Measurements from ENCODE around the gene EHF. TPM values are rescaled to one million over a fixed set of nuclear protein-coding genes. Genes with fewer than 3 reads are reported as not detected.

EHF gene
- total and polyA plus RNA-seq, 7 donors, result 0.04 to 0.20 (median 0.13) TPM; not detected in 1

- H3K27me3 ChIP-seq (ENCODE audit: insufficient read depth in 3 of 3, low read length in 2 of 3), result no peaks in the 10 kb centered on the region
- ATAC-seq, result no peak
- intact Hi-C loops (cut with DNase I), result loop anchor here (10.0 kb wide), 2 partner anchors 96 to 246 kb away; no protein-coding TSS in a partner anchor
- no peak overlapping the region for H3K4me3 ChIP-seq
- H3K27ac ChIP-seq, result no peak overlapping the region
- TF ChIP-seq, protein P1, sequence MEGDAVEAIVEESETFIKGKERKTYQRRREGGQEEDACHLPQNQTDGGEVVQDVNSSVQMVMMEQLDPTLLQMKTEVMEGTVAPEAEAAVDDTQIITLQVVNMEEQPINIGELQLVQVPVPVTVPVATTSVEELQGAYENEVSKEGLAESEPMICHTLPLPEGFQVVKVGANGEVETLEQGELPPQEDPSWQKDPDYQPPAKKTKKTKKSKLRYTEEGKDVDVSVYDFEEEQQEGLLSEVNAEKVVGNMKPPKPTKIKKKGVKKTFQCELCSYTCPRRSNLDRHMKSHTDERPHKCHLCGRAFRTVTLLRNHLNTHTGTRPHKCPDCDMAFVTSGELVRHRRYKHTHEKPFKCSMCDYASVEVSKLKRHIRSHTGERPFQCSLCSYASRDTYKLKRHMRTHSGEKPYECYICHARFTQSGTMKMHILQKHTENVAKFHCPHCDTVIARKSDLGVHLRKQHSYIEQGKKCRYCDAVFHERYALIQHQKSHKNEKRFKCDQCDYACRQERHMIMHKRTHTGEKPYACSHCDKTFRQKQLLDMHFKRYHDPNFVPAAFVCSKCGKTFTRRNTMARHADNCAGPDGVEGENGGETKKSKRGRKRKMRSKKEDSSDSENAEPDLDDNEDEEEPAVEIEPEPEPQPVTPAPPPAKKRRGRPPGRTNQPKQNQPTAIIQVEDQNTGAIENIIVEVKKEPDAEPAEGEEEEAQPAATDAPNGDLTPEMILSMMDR (IDR thresholded peaks at IDR 0.05), result no peak
- no peaks in the 10 kb centered on the region for H3K9me3 ChIP-seq
- peaks cover 19% of the 10 kb centered on the region for H3K4me1 ChIP-seq
- WGBS, 3 donors, result 81 to 88% (median 84%) methylated on average over 14 of the region's 14 CpGs
- no peak for DNase-seq
- no peaks in the 10 kb centered on the region for H3K36me3 ChIP-seq (ENCODE audit: insufficient read depth in 1 of 2, low read depth in 1 of 2)
These were observed 37.5 kb downstream of the EHF start for GRCh38 chr11:34658071-34659015.

DNA sequence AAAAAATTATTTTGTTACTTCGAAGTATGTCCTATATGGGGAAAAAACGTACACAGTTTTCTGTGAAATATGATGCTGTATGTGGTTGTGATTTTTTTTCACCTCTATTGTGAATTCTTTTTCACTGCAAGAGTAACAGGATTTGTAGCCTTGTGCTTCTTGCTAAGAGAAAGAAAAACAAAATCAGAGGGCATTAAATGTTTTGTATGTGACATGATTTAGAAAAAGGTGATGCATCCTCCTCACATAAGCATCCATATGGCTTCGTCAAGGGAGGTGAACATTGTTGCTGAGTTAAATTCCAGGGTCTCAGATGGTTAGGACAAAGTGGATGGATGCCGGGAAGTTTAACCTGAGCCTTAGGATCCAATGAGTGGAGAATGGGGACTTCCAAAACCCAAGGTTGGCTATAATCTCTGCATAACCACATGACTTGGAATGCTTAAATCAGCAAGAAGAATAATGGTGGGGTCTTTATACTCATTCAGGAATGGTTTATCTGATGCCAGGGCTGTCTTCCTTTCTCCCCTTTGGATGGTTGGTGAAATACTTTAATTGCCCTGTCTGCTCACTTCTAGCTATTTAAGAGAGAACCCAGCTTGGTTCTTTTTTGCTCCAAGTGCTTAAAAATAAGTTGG is 38.3 kb downstream of the EHF start:
- ATAC-seq (no peak), DNase-seq (no peak)
- Histone ChIP-seq H3K27ac (no peak overlapping the region), H3K4me1 (peaks cover 10% of the 10 kb centered on the region), H3K4me3 (no peak overlapping the region), H3K9me3 (no peaks in the 10 kb centered on the region), H3K27me3 (ENCODE audit: insufficient read depth in 3 of 3, low read length in 2 of 3) (no peaks in the 10 kb centered on the region), H3K36me3 (ENCODE audit: insufficient read depth in 1 of 2, low read depth in 1 of 2) (no peaks in the 10 kb centered on the region)
- TF ChIP-seq, protein P1 (IDR thresholded peaks at IDR 0.05), result no peak
- 74 to 79% (median 74%) methylated on average over 4 of the region's 4 CpGs for WGBS, 3 donors
- intact Hi-C loops (cut with DNase I), result loop anchor here (10.0 kb wide), 2 partner anchors 96 to 246 kb away; no protein-coding TSS in a partner anchor

DNA sequence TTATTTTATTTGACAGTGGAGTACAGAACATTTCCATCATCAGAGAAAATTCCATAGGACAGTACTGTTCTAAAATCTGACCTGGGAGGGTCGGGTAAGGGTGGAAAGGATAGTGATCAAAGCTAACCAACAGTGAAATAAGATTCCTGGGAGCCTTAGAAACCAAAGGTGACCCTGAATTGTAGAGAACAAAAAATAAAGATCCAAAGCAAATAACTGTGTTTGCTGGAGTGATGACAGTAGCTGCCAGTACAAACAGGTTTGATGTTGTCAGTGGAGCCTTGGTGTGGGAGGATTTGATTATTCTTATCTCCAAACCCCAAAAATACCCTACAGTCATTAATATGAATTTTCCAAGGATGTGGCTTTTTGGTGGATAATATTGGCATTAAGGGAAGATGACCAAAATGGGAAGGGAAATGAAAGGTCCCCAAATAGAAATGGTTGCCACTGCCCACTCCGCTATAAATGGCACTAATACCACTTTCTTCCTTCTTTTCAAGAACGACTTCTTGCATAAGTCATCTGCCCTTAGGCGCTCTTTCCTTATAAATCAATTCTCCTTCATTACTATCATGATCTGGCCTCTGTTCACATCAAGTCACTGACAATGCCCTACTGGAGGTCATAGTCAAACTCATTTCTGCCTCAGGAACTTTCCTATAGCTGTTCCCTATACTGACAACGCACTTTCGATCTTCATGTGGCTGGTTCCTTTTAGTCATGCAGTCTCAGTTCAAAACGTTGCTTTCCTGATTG is 44.4 kb downstream of the EHF start:
- DNase-seq, result no peak

More for the DNA sequence above, 44.4 kb downstream of the EHF start:
- Histone ChIP-seq H3K36me3 (ENCODE audit: insufficient read depth in 1 of 2, low read depth in 1 of 2) (no peaks in the 10 kb centered on the region), H3K4me1 (no peaks in the 10 kb centered on the region), H3K9me3 (no peaks in the 10 kb centered on the region), H3K27ac (no peak overlapping the region), H3K27me3 (ENCODE audit: insufficient read depth in 3 of 3, low read length in 2 of 3) (no peaks in the 10 kb centered on the region), H3K4me3 (no peak overlapping the region)
- 78 to 88% (median 83%) methylated on average over 7 of the region's 7 CpGs for WGBS, 3 donors
- TF ChIP-seq, protein P1 (IDR thresholded peaks at IDR 0.05), result no peak
- ATAC-seq, result no peak
- intact Hi-C loops (cut with DNase I), result loop anchor here in 1 of 2 donors (5.0 kb wide), 1 partner anchor 78 kb away; no protein-coding TSS in a partner anchor
